K562 (cell line): ENCODE results near the gene SAMD8. TPM values are rescaled to one million over a fixed set of nuclear protein-coding genes. Genes with fewer than 3 reads are reported as not detected.

Source experiments
- ARID1B ChIP-seq: fragments of 450-650 bp; IDR thresholded peaks from 2 replicates; pipeline ENCODE4 v1.6.1; 2016; ENCODE audit warnings: antibody characterized with exemption, mild to moderate bottlenecking, inconsistent platforms
- CEBPB ChIP-seq: fragments of 450-650 bp; IDR thresholded peaks from 2 replicates; pipeline ENCODE4 v1.6.1; 2016; ENCODE audit warnings: missing genetic modification characterization, missing compliant biosample characterization
- CHCHD3 ChIP-seq: fragments of 250-450 bp; sonication (Bioruptor Pico); IDR thresholded peaks from 2 replicates; pipeline ENCODE4 v2.1.2; 2022; ENCODE audit warnings: mild to moderate bottlenecking
- DMBX1 ChIP-seq: fragments of 250-450 bp; sonication (Bioruptor Pico); IDR thresholded peaks from 2 replicates; pipeline ENCODE4 v1.8.0; 2022; ENCODE audit warnings: inconsistent platforms, mild to moderate bottlenecking, moderate library complexity, borderline replicate concordance
- EP300 ChIP-seq: IDR thresholded peaks from 2 replicates; pipeline ENCODE4 v1.6.1; 2012; ENCODE audit warnings: low read length, improper control_type of control experiment
- GATA2 ChIP-seq: sonication (generic); formaldehyde crosslinking; IDR thresholded peaks from 2 replicates; pipeline ENCODE4 v1.4.0; 2020; ENCODE audit warnings: mild to moderate bottlenecking, missing genetic modification reagents
- IRF2 ChIP-seq: sonication (generic); formaldehyde crosslinking; IDR thresholded peaks from 2 replicates; pipeline ENCODE4 v1.8.1; 2022; ENCODE audit warnings: mild to moderate bottlenecking, missing genetic modification reagents
- MED1 ChIP-seq: sonication (generic); formaldehyde crosslinking; IDR thresholded peaks from 2 replicates; pipeline ENCODE4 v1.8.1; 2023; ENCODE audit warnings: missing genetic modification reagents, borderline replicate concordance
- NCOA2 ChIP-seq, 2 experiments: fragments of 450-650 bp; IDR thresholded peaks; 2 replicates each; pipeline ENCODE4 v1.6.1; 2018; ENCODE audit warnings: mild to moderate bottlenecking in 2 of 2, moderate library complexity in 1 of 2; ENCODE audit not compliant: partially characterized antibody in 2 of 2
- NFIC ChIP-seq: fragments of 450-650 bp; IDR thresholded peaks from 2 replicates; pipeline ENCODE4 v1.6.1; 2017; ENCODE audit warnings: mild to moderate bottlenecking, inconsistent platforms
- NR1H2 ChIP-seq: sonication (generic); formaldehyde crosslinking; IDR thresholded peaks from 2 replicates; pipeline ENCODE4 v1.4.0; 2020; ENCODE audit warnings: mild to moderate bottlenecking, missing genetic modification reagents
- PHB2 ChIP-seq: fragments of 450-650 bp; IDR thresholded peaks from 2 replicates; pipeline ENCODE4 v1.6.1; 2017; ENCODE audit warnings: low read depth
- PURB ChIP-seq: sonication (generic); formaldehyde crosslinking; IDR thresholded peaks from 2 replicates; pipeline ENCODE4 v1.9.0; 2021; ENCODE audit warnings: low read depth, mild to moderate bottlenecking, missing genetic modification reagents
- SMC3 ChIP-seq: conservative IDR thresholded peaks from 2 replicates; pipeline ENCODE4 v1.6.1; 2011; ENCODE audit warnings: low read depth, low read length, improper control_type of control experiment; ENCODE audit not compliant: insufficient read depth
- TEAD1 ChIP-seq, 2 experiments: fragments of 450-650 bp in 1 of 2; sonication (generic) in 1 of 2; formaldehyde crosslinking; IDR thresholded peaks; 2 replicates each; pipeline versions ENCODE4 v1.4.0 to v1.8.0; 2020 to 2022; ENCODE audit warnings: mild to moderate bottlenecking in 2 of 2, missing genetic modification reagents in 1 of 2
- ZC3H4 ChIP-seq: sonication (generic); formaldehyde crosslinking; IDR thresholded peaks from 2 replicates; pipeline ENCODE4 v1.9.0; 2021; ENCODE audit warnings: missing genetic modification reagents, borderline replicate concordance
- ZKSCAN1 ChIP-seq: fragments of 150-350 bp; IDR thresholded peaks from 2 replicates; pipeline ENCODE4 v1.6.1; 2016; ENCODE audit warnings: low read depth, low read length
- ZNF318 ChIP-seq, 2 experiments: fragments of 450-650 bp; IDR thresholded peaks; 2 replicates each; pipeline ENCODE4 v1.6.1; 2016; ENCODE audit warnings: mild to moderate bottlenecking in 2 of 2, borderline replicate concordance in 1 of 2, low read depth in 1 of 2, moderate library complexity in 1 of 2
- ZNF583 ChIP-seq: fragments of 250-450 bp; sonication (Bioruptor Pico); IDR thresholded peaks from 2 replicates; pipeline ENCODE4 v1.4.0; 2020
- polyA plus RNA-seq, 8 experiments: library from polyadenylated mRNA; depleted of rRNA in 4 of 8; stranded (reverse) in 5 of 8; unstranded in 3 of 8; fragments of >200 nt; fragmentation: Nextera tagmentation in 2 of 8; fragmentation: Illumina TruSeq in 1 of 8; extraction: Ambion mirVana in 2 of 8; extraction: Trizol in 1 of 8; gene quantifications; 2 replicates each; pipeline versions ENCODE4 v1.2.1 to v1.2.3, GENCODE V29; 2011 to 2014; ENCODE audit warnings: inconsistent platforms in 1 of 8, missing spikeins in 1 of 8
- total RNA-seq, 7 experiments: library from RNA; depleted of rRNA in 6 of 7; stranded (reverse); fragments of >200 nt in 6 of 7; fragmentation: Illumina TruSeq in 2 of 7; extraction: Trizol in 2 of 7; gene quantifications; 2 replicates each; pipeline versions ENCODE4 v1.2.1 to v1.2.3, GENCODE V29; 2011 to 2021; ENCODE audit warnings: low replicate concordance in 1 of 7
- TF ChIP-seq, protein P1 (sequence below): sonication (generic); formaldehyde crosslinking; IDR thresholded peaks from 2 replicates; pipeline ENCODE4 v1.8.1; 2023; ENCODE audit warnings: mild to moderate bottlenecking, missing genetic modification reagents

SAMD8 gene
- total and polyA plus RNA-seq, 9 of the 15 experiments (the other 6 are each of a cell fraction or from before 2014, with no cell fraction given): 2.7 to 16.1 (median 6.2) TPM

- TF ChIP-seq PHB2 (no peak), MED1 (CRISPR knock-in tag) (no peak), GATA2 (CRISPR knock-in tag) (no peak), ZNF318 (IDR thresholded peaks at IDR 0.05; ENCODE audit: borderline replicate concordance in 1 of 2, low read depth in 1 of 2) (no peak), CHCHD3 (CRISPR knock-in tag) (0 out of 2 replicates have a peak, but pooled peaks have one; percentile 17), SMC3 (no peak), NR1H2 (CRISPR knock-in tag) (no peak), ARID1B (no peak; the same call in 1 of the 2 replicates), DMBX1 (CRISPR knock-in tag) (peak; percentile 97), NFIC (no peak), CEBPB (tag) (no peak), IRF2 (CRISPR knock-in tag) (no peak), NCOA2 (IDR thresholded peaks at IDR 0.05; ENCODE audit: partially characterized antibody in 2 of 2) (no peak), EP300 (peak; percentile 37; the same call in 1 of the 2 replicates), ZNF583 (CRISPR knock-in tag) (peak; percentile 96), TEAD1 (CRISPR knock-in tag; IDR thresholded peaks at IDR 0.05) (peak in 1 of 2 experiments; percentile 90; a peak in 2 of 4 replicates), ZC3H4 (CRISPR knock-in tag) (no peak), PURB (CRISPR knock-in tag) (no peak), ZKSCAN1 (no peak)
- TF ChIP-seq, protein P1, sequence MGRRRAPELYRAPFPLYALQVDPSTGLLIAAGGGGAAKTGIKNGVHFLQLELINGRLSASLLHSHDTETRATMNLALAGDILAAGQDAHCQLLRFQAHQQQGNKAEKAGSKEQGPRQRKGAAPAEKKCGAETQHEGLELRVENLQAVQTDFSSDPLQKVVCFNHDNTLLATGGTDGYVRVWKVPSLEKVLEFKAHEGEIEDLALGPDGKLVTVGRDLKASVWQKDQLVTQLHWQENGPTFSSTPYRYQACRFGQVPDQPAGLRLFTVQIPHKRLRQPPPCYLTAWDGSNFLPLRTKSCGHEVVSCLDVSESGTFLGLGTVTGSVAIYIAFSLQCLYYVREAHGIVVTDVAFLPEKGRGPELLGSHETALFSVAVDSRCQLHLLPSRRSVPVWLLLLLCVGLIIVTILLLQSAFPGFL (CRISPR knock-in tag): no peak
Observed at GRCh38 chr10:75209086-75209920, 97.8 kb downstream of the SAMD8 start (continued).
